Measurements from ENCODE around the gene SLC8A2.

SLC8A2 gene

GRCh38 chr19:47494729-47495128, 23.0 kb upstream of the SLC8A2 start:
- Histone ChIP-seq H3K4me1 (ENCODE audit: control insufficient read depth, insufficient read depth, low read length) (no peaks in the 10 kb centered on the region), H3K27me3 (ENCODE audit: control insufficient read depth, insufficient read depth, low read length, poor library complexity, severe bottlenecking) (no peaks in the 10 kb centered on the region), H3K27ac (ENCODE audit: insufficient read depth, low read depth, low read length, poor library complexity, severe bottlenecking) (no peak overlapping the region), H3K4me3 (ENCODE audit: insufficient read depth, low read depth, low read length) (no peak overlapping the region), H3K36me3 (ENCODE audit: control insufficient read depth, insufficient read depth, low read length) (peaks cover 7% of the 10 kb centered on the region), H3K9me3 (ENCODE audit: control insufficient read depth, low read length) (no peaks in the 10 kb centered on the region)
- 90 to 95% methylated on average over 9 of the region's 9 CpGs for WGBS, 2 experiments

DNA sequence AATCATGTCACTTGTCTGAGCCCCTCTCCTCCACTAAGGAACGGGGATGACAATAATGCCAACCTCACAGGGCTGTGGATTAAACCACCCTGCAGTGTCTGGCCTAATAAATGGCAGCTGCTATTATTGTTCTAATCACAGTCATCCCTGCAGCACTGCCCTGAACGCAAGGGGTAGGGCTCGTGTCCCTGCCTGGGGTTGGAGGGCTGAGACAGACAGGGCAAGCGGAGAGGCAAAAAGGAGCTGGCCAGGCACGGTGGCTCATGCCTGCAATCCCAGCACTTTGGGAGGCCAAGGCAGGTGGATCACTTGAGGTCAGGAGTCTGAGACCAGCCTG, 22.5 kb upstream of the SLC8A2 start:
- Histone ChIP-seq H3K27ac (ENCODE audit: insufficient read depth, low read depth, low read length, poor library complexity, severe bottlenecking) (no peak overlapping the region), H3K27me3 (ENCODE audit: control insufficient read depth, insufficient read depth, low read length, poor library complexity, severe bottlenecking) (no peaks in the 10 kb centered on the region), H3K4me1 (ENCODE audit: control insufficient read depth, insufficient read depth, low read length) (no peaks in the 10 kb centered on the region), H3K4me3 (ENCODE audit: insufficient read depth, low read depth, low read length) (no peak overlapping the region), H3K36me3 (ENCODE audit: control insufficient read depth, insufficient read depth, low read length) (peaks cover 7% of the 10 kb centered on the region), H3K9me3 (ENCODE audit: control insufficient read depth, low read length) (no peaks in the 10 kb centered on the region)
- WGBS, 2 experiments: 90 to 91% methylated on average over 5 of the region's 5 CpGs

GRCh38 chr19:47493378-47494210, 21.9 kb upstream of the SLC8A2 start:
- WGBS, 2 experiments: 92 to 94% methylated on average over 18 of the region's 18 CpGs
- no peaks in the 10 kb centered on the region for H3K9me3 ChIP-seq (ENCODE audit: control insufficient read depth, low read length)
- no peaks in the 10 kb centered on the region for H3K27me3 ChIP-seq (ENCODE audit: control insufficient read depth, insufficient read depth, low read length, poor library complexity, severe bottlenecking)
- peaks cover 7% of the 10 kb centered on the region for H3K36me3 ChIP-seq (ENCODE audit: control insufficient read depth, insufficient read depth, low read length)
- no peak overlapping the region for H3K27ac ChIP-seq (ENCODE audit: insufficient read depth, low read depth, low read length, poor library complexity, severe bottlenecking)
- H3K4me1 ChIP-seq (ENCODE audit: control insufficient read depth, insufficient read depth, low read length): no peaks in the 10 kb centered on the region
- no peak overlapping the region for H3K4me3 ChIP-seq (ENCODE audit: insufficient read depth, low read depth, low read length)

- WGBS, 2 experiments: 85% methylated on average over 23 of the region's 23 CpGs
- Histone ChIP-seq H3K4me3 (ENCODE audit: insufficient read depth, low read depth, low read length) (no peak overlapping the region), H3K4me1 (ENCODE audit: control insufficient read depth, insufficient read depth, low read length) (no peaks in the 10 kb centered on the region), H3K27me3 (ENCODE audit: control insufficient read depth, insufficient read depth, low read length, poor library complexity, severe bottlenecking) (no peaks in the 10 kb centered on the region), H3K9me3 (ENCODE audit: control insufficient read depth, low read length) (no peaks in the 10 kb centered on the region), H3K36me3 (ENCODE audit: control insufficient read depth, insufficient read depth, low read length) (peaks cover 7% of the 10 kb centered on the region), H3K27ac (ENCODE audit: insufficient read depth, low read depth, low read length, poor library complexity, severe bottlenecking) (no peak overlapping the region)
These were observed 21.1 kb upstream of the SLC8A2 start for GRCh38 chr19:47492571-47493377.

DNA sequence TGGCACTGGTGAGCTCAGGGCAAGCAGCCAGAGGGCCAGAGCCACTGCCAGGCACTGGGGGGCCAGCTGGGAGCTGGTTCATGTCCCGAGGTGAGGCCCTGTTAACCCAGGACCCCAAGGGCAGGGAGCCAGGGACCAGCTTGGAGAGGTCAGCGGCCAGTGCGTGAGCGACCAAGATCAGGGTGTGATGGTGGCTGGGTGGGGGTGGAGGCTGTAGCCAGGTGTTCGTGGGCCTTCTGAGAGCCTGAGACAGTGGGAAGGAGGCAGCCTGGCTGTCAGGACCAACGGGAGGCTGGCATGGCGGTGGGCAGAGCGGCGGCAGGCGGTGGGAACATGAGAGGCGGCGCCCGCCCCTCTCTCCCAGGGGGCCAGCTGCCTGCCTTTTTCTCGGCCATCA, 20.4 kb upstream of the SLC8A2 start:
- H3K27ac ChIP-seq (ENCODE audit: insufficient read depth, low read depth, low read length, poor library complexity, severe bottlenecking): no peak overlapping the region
- no peaks in the 10 kb centered on the region for H3K9me3 ChIP-seq (ENCODE audit: control insufficient read depth, low read length)
- H3K4me1 ChIP-seq (ENCODE audit: control insufficient read depth, insufficient read depth, low read length): no peaks in the 10 kb centered on the region
- no peak overlapping the region for H3K4me3 ChIP-seq (ENCODE audit: insufficient read depth, low read depth, low read length)
- H3K36me3 ChIP-seq (ENCODE audit: control insufficient read depth, insufficient read depth, low read length): peaks cover 7% of the 10 kb centered on the region
- WGBS, 2 experiments: 92 to 95% methylated on average over 14 of the region's 14 CpGs
- no peaks in the 10 kb centered on the region for H3K27me3 ChIP-seq (ENCODE audit: control insufficient read depth, insufficient read depth, low read length, poor library complexity, severe bottlenecking)

GRCh38 chr19:47491358-47492136, 19.9 kb upstream of the SLC8A2 start:
- Histone ChIP-seq H3K4me3 (ENCODE audit: insufficient read depth, low read depth, low read length) (no peak overlapping the region), H3K9me3 (ENCODE audit: control insufficient read depth, low read length) (no peaks in the 10 kb centered on the region), H3K4me1 (ENCODE audit: control insufficient read depth, insufficient read depth, low read length) (no peaks in the 10 kb centered on the region), H3K27me3 (ENCODE audit: control insufficient read depth, insufficient read depth, low read length, poor library complexity, severe bottlenecking) (no peaks in the 10 kb centered on the region), H3K27ac (ENCODE audit: insufficient read depth, low read depth, low read length, poor library complexity, severe bottlenecking) (no peak overlapping the region), H3K36me3 (ENCODE audit: control insufficient read depth, insufficient read depth, low read length) (peaks cover 7% of the 10 kb centered on the region)
- 94% methylated on average over 22 of the region's 22 CpGs for WGBS, 2 experiments

- H3K36me3 ChIP-seq (ENCODE audit: control insufficient read depth, insufficient read depth, low read length): peaks cover 7% of the 10 kb centered on the region
- WGBS, 2 experiments: 87 to 88% methylated on average over 3 of the region's 3 CpGs
- H3K4me1 ChIP-seq (ENCODE audit: control insufficient read depth, insufficient read depth, low read length): no peaks in the 10 kb centered on the region
- no peaks in the 10 kb centered on the region for H3K27me3 ChIP-seq (ENCODE audit: control insufficient read depth, insufficient read depth, low read length, poor library complexity, severe bottlenecking)
- no peaks in the 10 kb centered on the region for H3K9me3 ChIP-seq (ENCODE audit: control insufficient read depth, low read length)
- no peak overlapping the region for H3K4me3 ChIP-seq (ENCODE audit: insufficient read depth, low read depth, low read length)
- no peak overlapping the region for H3K27ac ChIP-seq (ENCODE audit: insufficient read depth, low read depth, low read length, poor library complexity, severe bottlenecking)
These were observed 19.2 kb upstream of the SLC8A2 start for GRCh38 chr19:47490847-47491246.

GRCh38 chr19:47490031-47490430, 18.3 kb upstream of the SLC8A2 start:
- Histone ChIP-seq H3K9me3 (ENCODE audit: control insufficient read depth, low read length) (no peaks in the 10 kb centered on the region), H3K36me3 (ENCODE audit: control insufficient read depth, insufficient read depth, low read length) (peaks cover 7% of the 10 kb centered on the region), H3K27me3 (ENCODE audit: control insufficient read depth, insufficient read depth, low read length, poor library complexity, severe bottlenecking) (no peaks in the 10 kb centered on the region), H3K27ac (ENCODE audit: insufficient read depth, low read depth, low read length, poor library complexity, severe bottlenecking) (no peak overlapping the region), H3K4me3 (ENCODE audit: insufficient read depth, low read depth, low read length) (no peak overlapping the region), H3K4me1 (ENCODE audit: control insufficient read depth, insufficient read depth, low read length) (no peaks in the 10 kb centered on the region)
- WGBS, 2 experiments: 90 to 95% methylated on average over 7 of the region's 7 CpGs

DNA sequence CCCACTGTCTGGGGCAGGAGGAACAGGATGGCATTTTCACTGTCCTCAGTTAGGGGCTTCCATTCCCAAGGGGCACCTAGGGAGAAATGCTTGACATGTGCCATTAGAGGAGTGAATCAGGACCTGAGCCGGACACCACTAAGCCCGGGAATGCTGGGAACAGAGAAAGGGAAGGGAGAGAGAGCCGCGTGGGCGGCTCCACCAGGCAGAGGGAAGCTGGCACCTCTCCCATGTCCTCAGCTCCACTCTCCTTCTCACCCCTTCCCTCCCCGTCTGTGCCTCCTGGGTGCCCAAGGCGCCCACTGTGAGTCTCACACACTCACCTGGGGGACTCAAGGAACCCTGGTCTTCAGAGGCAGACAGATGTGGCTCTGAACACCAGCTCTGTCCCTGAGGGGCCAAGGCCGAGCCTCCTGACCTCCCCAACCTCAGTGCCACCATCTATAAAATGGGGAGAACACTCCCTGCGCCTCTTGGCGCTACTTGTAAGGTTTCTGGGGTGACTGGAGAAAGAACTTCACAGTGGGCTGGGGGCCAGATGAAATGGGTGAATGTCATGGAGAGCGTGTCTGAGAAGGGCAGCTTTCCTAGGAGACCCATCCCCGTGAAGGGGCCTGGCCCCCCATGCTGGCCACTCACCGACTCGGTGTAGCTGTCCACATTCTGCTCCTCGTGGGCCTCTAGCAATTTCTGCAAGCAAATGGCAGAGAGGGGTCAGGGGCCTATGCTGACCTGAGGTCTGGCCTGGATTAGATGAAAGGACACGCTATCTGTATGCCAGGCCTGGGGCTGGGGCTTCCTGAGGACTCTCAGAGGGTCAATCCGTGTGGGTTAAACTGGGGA, 17.6 kb upstream of the SLC8A2 start:
- H3K27ac ChIP-seq (ENCODE audit: insufficient read depth, low read depth, low read length, poor library complexity, severe bottlenecking): no peak overlapping the region
- no peaks in the 10 kb centered on the region for H3K4me1 ChIP-seq (ENCODE audit: control insufficient read depth, insufficient read depth, low read length)
- no peaks in the 10 kb centered on the region for H3K27me3 ChIP-seq (ENCODE audit: control insufficient read depth, insufficient read depth, low read length, poor library complexity, severe bottlenecking)
- 94 to 95% methylated on average over 14 to 17 of the region's 17 CpGs for WGBS, 2 experiments
- H3K9me3 ChIP-seq (ENCODE audit: control insufficient read depth, low read length): no peaks in the 10 kb centered on the region
- H3K36me3 ChIP-seq (ENCODE audit: control insufficient read depth, insufficient read depth, low read length): peaks cover 7% of the 10 kb centered on the region
- H3K4me3 ChIP-seq (ENCODE audit: insufficient read depth, low read depth, low read length): no peak overlapping the region

Measured in ectodermal cell (in vitro differentiated cells).